GM18870 (cell line): ENCODE data around the gene METTL27.
"Not testable (repeated sequence)": the region's sequence is repeated elsewhere in the genome, so short reads cannot be mapped to it uniquely, and the experiment has no call there.

Source experiments
- ATAC-seq: cut with Tn5 transposase; IDR thresholded peaks from one replicate; pipeline ENCODE4 v1.9.1; 2021; ENCODE audit warnings: moderate library complexity; ENCODE audit not compliant: unreplicated experiment

METTL27 gene

GRCh38 chr7:73842067-73842976, at the start of gene METTL27:
METTL27 (minus strand) TSS chr7:73842516; CDS start chr7:73842140, 376 bp downstream.
- peak; percentile 75 for ATAC-seq

- ATAC-seq: no peak
Measured at GRCh38 chr7:73891178-73891885, 49.0 kb upstream of the METTL27 start.

- no peak for ATAC-seq
Measured at GRCh38 chr7:73890555-73891147, 48.3 kb upstream of the METTL27 start.

- ATAC-seq: no peak
Measured at GRCh38 chr7:73888959-73889358, 46.6 kb upstream of the METTL27 start.

GRCh38 chr7:73887762-73888161, 45.4 kb upstream of the METTL27 start:
- no peak for ATAC-seq

- ATAC-seq: no peak
Measured at GRCh38 chr7:73885975-73886798, 43.9 kb upstream of the METTL27 start.

- no peak for ATAC-seq
Measured at GRCh38 chr7:73885433-73885974, 43.2 kb upstream of the METTL27 start.

GRCh38 chr7:73884867-73885422, 42.6 kb upstream of the METTL27 start:
- ATAC-seq: not testable (repeated sequence)

GRCh38 chr7:73882047-73882402, 39.7 kb upstream of the METTL27 start:
- no peak for ATAC-seq

GRCh38 chr7:73881352-73882046, 39.2 kb upstream of the METTL27 start:
- ATAC-seq: no peak

GRCh38 chr7:73880755-73881328, 38.5 kb upstream of the METTL27 start:
- ATAC-seq: no peak

- ATAC-seq: no peak
Measured at GRCh38 chr7:73879977-73880681, 37.8 kb upstream of the METTL27 start.

- no peak for ATAC-seq
Measured at GRCh38 chr7:73876973-73877372, 34.7 kb upstream of the METTL27 start.

- ATAC-seq: no peak
Measured at GRCh38 chr7:73876361-73876760, 34.0 kb upstream of the METTL27 start.

- ATAC-seq: no peak
Measured at GRCh38 chr7:73872056-73872908, 30.0 kb upstream of the METTL27 start.

- ATAC-seq: no peak
Measured at GRCh38 chr7:73871163-73872011, 29.1 kb upstream of the METTL27 start.

GRCh38 chr7:73870041-73870492, 27.8 kb upstream of the METTL27 start:
- ATAC-seq: no peak
